ENCODE data around the gene SERPINB5. TPM values are rescaled to one million over a fixed set of nuclear protein-coding genes. Genes with fewer than 3 reads are reported as not detected.
A peak's percentile ranks its signal among the peaks of the same experiment; 100 is the strongest.

SERPINB5 gene
- total and polyA plus RNA-seq, 8 donors = 0.44 TPM; not detected in 7

DNA sequence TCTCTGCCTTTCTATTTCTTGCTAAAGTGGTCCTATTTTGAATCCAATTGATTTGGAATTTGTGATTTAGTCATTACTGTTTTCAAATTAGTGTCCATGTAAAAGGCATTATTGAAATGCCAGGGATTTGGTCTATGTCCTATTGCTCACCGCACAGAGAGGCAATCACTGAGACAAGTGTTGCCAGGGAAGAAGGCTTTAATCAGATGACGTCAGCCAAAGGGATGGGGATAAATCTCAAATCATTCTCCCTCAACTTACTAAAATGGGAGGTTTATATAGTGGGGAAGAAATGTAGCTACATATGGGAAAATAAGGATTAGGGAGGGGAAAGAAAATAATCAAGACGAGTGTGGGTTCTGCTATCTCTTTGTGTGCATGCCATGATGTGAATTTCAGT lies 75.0 kb downstream of the SERPINB5 start:
- Histone ChIP-seq H3K4me3 (no peak overlapping the region), H3K9me3 (no peaks in the 10 kb centered on the region), H3K27ac (no peak overlapping the region), H3K36me3 (no peaks in the 10 kb centered on the region), H3K4me1 (no peaks in the 10 kb centered on the region), H3K27me3 (peaks cover 0 to 6% (median 0%) of the 10 kb centered on the region in 4 donors)
- FAIRE-seq (no peak), ATAC-seq (no peak), DNase-seq (no peak)
- TF ChIP-seq, protein P1, sequence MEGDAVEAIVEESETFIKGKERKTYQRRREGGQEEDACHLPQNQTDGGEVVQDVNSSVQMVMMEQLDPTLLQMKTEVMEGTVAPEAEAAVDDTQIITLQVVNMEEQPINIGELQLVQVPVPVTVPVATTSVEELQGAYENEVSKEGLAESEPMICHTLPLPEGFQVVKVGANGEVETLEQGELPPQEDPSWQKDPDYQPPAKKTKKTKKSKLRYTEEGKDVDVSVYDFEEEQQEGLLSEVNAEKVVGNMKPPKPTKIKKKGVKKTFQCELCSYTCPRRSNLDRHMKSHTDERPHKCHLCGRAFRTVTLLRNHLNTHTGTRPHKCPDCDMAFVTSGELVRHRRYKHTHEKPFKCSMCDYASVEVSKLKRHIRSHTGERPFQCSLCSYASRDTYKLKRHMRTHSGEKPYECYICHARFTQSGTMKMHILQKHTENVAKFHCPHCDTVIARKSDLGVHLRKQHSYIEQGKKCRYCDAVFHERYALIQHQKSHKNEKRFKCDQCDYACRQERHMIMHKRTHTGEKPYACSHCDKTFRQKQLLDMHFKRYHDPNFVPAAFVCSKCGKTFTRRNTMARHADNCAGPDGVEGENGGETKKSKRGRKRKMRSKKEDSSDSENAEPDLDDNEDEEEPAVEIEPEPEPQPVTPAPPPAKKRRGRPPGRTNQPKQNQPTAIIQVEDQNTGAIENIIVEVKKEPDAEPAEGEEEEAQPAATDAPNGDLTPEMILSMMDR (IDR thresholded peaks at IDR 0.05) = no peak
- intact Hi-C loops (cut with DNase I) = no loop called here
- 80 to 82% methylated on average over 3 of the region's 3 CpGs for WGBS, 2 donors

DNA sequence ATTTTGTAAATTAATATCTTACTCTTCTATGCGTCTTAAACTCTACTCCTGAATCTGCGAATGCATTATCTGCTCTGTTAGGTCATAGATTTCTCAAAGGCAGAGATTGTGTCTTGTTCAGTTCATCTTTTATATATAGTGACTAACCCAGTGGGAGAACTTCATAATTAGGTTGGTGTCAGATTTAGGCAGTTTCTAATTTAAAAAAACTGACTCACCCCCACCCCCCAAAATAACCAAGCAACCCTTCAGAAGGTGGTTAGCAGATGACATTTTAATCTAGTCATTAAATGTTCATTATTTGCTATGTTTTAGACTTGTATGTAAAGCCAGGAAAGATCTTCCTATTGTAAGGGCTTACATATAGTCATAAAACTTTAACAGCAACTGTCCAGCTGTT lies 75.8 kb downstream of the SERPINB5 start:
- H3K9me3 ChIP-seq = no peaks in the 10 kb centered on the region
- H3K36me3 ChIP-seq = no peaks in the 10 kb centered on the region
- FAIRE-seq = no peak
- no peaks in the 10 kb centered on the region for H3K4me1 ChIP-seq
- no peak overlapping the region for H3K27ac ChIP-seq
- peaks cover 0 to 4% (median 0%) of the 10 kb centered on the region in 4 donors for H3K27me3 ChIP-seq
- TF ChIP-seq, protein P1 (IDR thresholded peaks at IDR 0.05) = no peak
- no peak for DNase-seq
- no peak for ATAC-seq
- intact Hi-C loops (cut with DNase I) = no loop called here
- H3K4me3 ChIP-seq = no peak overlapping the region
- WGBS, 2 donors = 90% methylated on average over 2 of the region's 2 CpGs

DNA sequence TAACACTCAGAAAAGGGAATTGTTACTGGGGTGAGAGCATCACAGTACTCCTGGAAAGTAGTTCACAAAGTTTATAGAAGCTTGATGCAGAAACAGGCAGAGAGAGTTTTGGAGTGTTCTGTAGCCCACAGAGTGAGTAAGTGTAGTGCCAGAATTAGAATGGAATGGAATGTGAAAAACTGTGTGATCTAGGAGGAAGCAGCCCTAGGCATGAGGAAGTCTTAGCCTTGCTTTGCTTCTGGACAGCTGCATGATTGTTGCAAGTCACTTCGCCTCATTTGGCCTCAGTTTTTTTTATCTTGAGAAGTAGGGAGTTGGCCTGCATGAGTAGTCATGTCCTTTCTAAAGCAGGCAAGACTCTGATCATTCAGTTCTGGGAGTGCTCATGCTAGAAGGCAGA lies 76.3 kb downstream of the SERPINB5 start:
- FAIRE-seq = no peak
- H3K27ac ChIP-seq = no peak overlapping the region
- no peaks in the 10 kb centered on the region for H3K4me1 ChIP-seq

More for the DNA sequence above, 76.3 kb downstream of the SERPINB5 start:
- intact Hi-C loops (cut with DNase I) = no loop called here
- Histone ChIP-seq H3K36me3 (no peaks in the 10 kb centered on the region), H3K9me3 (no peaks in the 10 kb centered on the region), H3K4me3 (no peak overlapping the region), H3K27me3 (no peaks in the 10 kb centered on the region)
- DNase-seq (no peak), ATAC-seq (peak in 3 of 4 donors; percentile 55 to 66 (median 66))
- TF ChIP-seq, protein P1 (IDR thresholded peaks at IDR 0.05) = no peak
- WGBS, 2 donors = 53 to 62% methylated on average over 1 of the region's 1 CpG

Other genes with a start within 250 kb of the SERPINB5 start
- 1 to 10 TPM; 3.2 to 9.0 (median 4.5) TPM for gene BCL2, start 157.2 kb upstream of the SERPINB5 start, total RNA-seq
- gene BCL2, start 157.2 kb upstream of the SERPINB5 start, polyA plus RNA-seq = 1 to 10 TPM; 1.9 to 2.0 TPM
- gene KDSR, start 109.8 kb upstream of the SERPINB5 start, total RNA-seq = 10 to 100 TPM; 18.0 to 37.2 (median 23.3) TPM
- gene KDSR, start 109.8 kb upstream of the SERPINB5 start, polyA plus RNA-seq = 10 to 100 TPM in 1 of 2 donors, 1 to 10 TPM in 1; 4.8 to 12.4 TPM
- gene VPS4B, start 54.5 kb upstream of the SERPINB5 start, total RNA-seq = 10 to 100 TPM; 19.0 to 37.2 (median 28.9) TPM
- 10 to 100 TPM in 1 of 2 donors, 1 to 10 TPM in 1; 4.8 to 12.1 TPM for gene VPS4B, start 54.5 kb upstream of the SERPINB5 start, polyA plus RNA-seq
- gene SERPINB12, start 65.4 kb downstream of the SERPINB5 start, total RNA-seq = not detected
- not detected for gene SERPINB12, start 65.4 kb downstream of the SERPINB5 start, polyA plus RNA-seq
- gene SERPINB13, start 110.4 kb downstream of the SERPINB5 start, total RNA-seq = not detected
- not detected for gene SERPINB13, start 110.4 kb downstream of the SERPINB5 start, polyA plus RNA-seq
- not detected for gene SERPINB4, start 167.3 kb downstream of the SERPINB5 start, total RNA-seq
- not detected for gene SERPINB4, start 167.3 kb downstream of the SERPINB5 start, polyA plus RNA-seq
- not detected for gene SERPINB3, start 184.9 kb downstream of the SERPINB5 start, total RNA-seq
- under 1 TPM in 1 of 2 donors, not detected in 1; 0.07 TPM for gene SERPINB3, start 184.9 kb downstream of the SERPINB5 start, polyA plus RNA-seq
- gene SERPINB11, start 226.0 kb downstream of the SERPINB5 start, total RNA-seq = not detected
- not detected for gene SERPINB11, start 226.0 kb downstream of the SERPINB5 start, polyA plus RNA-seq

Data from pancreas (tissue), 10 donors.